ENCODE measurements around the gene PLEKHH3.
"Not testable (repeated sequence)": the region's sequence is repeated elsewhere in the genome, so short reads cannot be mapped to it uniquely, and the experiment has no call there.

PLEKHH3 gene

GRCh38 chr17:42629411-42630009 lies 47.3 kb downstream of the PLEKHH3 start:
- no peak for DNase-seq

GRCh38 chr17:42627032-42627764 lies 49.6 kb downstream of the PLEKHH3 start:
- DNase-seq, result not testable (repeated sequence)

GRCh38 chr17:42623732-42624596 lies 52.8 kb downstream of the PLEKHH3 start:
- no peak for DNase-seq

GRCh38 chr17:42623271-42623670 lies 53.5 kb downstream of the PLEKHH3 start:
- no peak for DNase-seq

- DNase-seq, result not testable (repeated sequence)
Observed at GRCh38 chr17:42621987-42622386, 54.8 kb downstream of the PLEKHH3 start.

DNA sequence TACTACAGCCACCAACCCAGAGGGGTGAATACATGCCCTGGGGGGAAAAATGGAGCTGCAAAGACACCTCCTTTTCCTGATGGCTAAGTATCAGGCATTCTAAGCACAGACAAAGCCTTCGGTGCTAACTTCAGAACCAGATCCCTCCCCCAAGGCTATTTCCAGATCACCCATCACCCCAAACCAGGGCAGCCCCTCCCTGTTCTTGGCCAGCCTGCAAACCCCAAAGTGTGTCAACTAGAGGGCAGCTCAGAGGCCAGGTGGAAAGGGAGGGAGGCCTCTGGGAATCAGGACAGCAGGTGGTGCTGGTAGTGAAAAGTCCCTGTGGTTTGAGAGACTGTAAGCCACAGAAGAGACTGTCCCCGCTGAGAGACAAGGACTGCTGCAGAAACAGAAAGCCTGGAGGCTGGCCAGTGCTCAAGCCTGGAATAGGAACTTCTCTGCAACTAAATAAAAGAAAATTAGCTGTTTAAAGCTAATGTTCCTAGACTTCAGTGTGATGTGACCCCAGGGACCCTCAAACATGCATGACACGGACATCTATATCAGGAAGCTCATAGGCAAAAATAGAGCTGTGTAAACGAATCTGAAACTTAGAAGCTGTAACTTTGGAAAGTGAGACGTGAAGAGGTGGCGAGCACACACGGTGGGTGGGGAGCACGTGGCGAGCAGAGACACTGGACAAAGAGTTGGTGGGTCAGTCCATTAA lies 58.2 kb downstream of the PLEKHH3 start:
- peak in 3 of 14 donors; percentile 1 to 3 (median 2) for DNase-seq

- no peak for DNase-seq
Observed at GRCh38 chr17:42617956-42618431, 58.8 kb downstream of the PLEKHH3 start.

Measured in C1 segment of cervical spinal cord (tissue), 14 donors.